HG02798 (cell line): Measurements from ENCODE around the gene RRAGB.
"Not testable (repeated sequence)": the region's sequence is repeated elsewhere in the genome, so short reads cannot be mapped to it uniquely, and the experiment has no call there.

Source experiments
- ATAC-seq: cut with Tn5 transposase; IDR thresholded peaks from one replicate; pipeline ENCODE4 v1.9.1; 2021; ENCODE audit warnings: mild to moderate bottlenecking; ENCODE audit not compliant: unreplicated experiment, poor library complexity

RRAGB gene, protein sequence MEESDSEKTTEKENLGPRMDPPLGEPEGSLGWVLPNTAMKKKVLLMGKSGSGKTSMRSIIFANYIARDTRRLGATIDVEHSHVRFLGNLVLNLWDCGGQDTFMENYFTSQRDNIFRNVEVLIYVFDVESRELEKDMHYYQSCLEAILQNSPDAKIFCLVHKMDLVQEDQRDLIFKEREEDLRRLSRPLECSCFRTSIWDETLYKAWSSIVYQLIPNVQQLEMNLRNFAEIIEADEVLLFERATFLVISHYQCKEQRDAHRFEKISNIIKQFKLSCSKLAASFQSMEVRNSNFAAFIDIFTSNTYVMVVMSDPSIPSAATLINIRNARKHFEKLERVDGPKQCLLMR

DNA sequence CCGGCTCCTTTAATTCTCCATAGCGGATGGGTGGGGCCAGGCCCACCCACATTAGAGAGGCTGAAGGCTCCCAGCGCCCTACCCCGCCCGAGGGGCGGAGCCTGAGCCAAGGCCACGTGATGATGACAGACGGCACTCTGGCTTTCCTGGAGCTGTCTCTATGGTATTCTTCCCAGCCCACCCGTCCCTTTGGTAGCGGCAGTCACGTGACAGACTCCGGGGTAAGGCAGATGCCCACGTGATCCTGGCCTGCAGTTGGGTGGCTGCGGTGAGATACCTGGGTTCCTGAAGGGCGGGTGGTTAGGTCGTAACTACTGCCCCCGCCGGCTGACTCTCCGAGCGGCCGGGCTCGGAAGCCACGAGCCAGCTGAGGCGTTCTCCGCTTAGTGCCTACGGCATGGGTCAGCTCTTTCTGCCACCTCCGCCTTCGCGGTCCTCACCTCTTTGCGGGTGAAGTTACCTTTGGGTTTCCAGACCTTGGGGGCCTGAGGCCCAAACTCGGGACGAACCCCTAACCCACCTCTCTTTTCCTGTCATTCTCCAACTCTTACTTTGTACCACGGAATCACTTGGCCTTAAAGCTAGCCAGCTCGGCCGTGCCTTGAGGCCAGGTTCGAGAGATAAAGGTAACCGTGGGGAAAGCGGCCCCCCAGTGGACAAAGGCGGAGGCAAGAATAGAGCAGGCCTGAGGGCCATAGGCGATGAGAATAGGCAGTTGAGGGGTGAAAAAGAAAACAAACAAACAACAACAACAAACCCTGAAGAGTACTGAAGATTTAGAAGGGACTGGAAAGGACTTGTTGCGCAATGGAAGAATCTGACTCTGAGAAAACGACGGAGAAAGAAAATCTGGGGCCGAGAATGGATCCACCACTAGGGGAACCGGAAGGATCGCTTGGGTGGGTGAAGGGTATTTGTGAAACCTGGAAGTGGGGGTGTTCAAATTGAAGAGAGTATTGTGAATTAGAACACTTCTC is at the start of gene RRAGB:
Gene RRAGB (plus strand): TSS at position 229 of the 977 bp plus-strand sequence. CDS start 579 bp downstream, at position 808.
- peak; percentile 98 for ATAC-seq

GRCh38 chrX:55668084-55668483 is 49.5 kb upstream of the RRAGB start:
- no peak for ATAC-seq

DNA sequence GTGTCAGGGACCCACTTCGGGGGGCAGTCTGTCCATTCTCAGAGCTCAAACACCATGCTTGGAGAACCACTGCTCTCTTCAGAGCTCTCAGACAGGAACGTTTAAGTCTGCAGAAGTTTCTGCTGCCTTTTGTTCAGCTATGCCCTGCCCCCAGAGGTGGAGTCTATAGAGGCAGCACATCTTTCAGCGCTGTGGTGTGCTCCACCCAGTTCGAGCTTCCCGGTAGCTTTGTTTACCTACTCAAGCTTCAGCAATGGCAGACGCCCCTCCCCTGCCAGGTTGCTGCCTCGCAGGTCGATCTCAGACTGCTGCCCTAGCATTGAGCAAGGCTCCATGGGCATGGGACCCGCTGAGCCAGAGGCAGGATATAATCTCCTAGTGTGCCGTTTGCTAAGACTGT is 29.0 kb upstream of the RRAGB start:
- not testable (repeated sequence) for ATAC-seq

- ATAC-seq = no peak
Measured at GRCh38 chrX:55695227-55696018, 22.1 kb upstream of the RRAGB start.

GRCh38 chrX:55697381-55697780 is 20.2 kb upstream of the RRAGB start:
- no peak for ATAC-seq

DNA sequence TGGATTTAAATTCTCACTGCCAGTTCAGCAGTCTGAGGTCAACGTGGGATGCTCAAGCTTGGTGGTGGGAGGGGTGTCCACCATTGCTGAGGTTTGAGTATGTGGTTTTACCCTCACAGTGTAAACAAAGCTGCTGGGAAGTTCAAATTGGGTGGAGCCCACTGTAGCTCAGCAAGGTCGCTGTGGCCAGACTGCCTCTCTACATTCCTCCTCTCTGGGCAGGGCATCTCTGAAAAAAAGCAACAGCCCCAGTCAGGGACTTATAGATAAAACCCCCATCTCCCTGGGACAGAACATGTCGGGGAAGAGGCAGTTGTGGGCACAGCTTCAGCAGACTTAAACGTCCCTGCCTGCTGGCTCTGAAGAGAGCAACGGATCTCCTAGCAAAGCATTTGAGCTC is 14.9 kb upstream of the RRAGB start:
- no peak for ATAC-seq

- ATAC-seq = not testable (repeated sequence)
Measured at GRCh38 chrX:55703436-55703835, 14.1 kb upstream of the RRAGB start.

DNA sequence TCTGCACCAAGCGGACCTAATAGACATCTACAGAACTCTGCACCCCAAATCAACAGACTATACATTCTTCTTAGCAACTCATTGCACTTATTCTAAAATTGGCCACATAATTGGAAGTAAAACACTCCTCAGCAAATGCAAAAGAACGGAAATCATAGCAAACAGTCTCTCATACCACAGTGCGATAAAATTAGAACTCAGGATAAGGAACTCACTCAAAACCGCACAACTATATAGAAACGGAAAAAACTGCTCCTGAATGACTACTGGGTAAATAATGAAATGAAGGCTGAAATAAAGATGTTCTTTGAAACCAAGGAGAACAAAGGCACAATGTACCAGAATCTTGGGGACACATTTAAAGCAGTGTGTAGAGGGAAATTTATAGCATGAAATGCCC is 12.5 kb upstream of the RRAGB start:
- ATAC-seq = not testable (repeated sequence)

GRCh38 chrX:55709735-55710134 is 7.8 kb upstream of the RRAGB start:
- ATAC-seq = no peak

GRCh38 chrX:55710701-55711100 is 6.8 kb upstream of the RRAGB start:
- no peak for ATAC-seq

DNA sequence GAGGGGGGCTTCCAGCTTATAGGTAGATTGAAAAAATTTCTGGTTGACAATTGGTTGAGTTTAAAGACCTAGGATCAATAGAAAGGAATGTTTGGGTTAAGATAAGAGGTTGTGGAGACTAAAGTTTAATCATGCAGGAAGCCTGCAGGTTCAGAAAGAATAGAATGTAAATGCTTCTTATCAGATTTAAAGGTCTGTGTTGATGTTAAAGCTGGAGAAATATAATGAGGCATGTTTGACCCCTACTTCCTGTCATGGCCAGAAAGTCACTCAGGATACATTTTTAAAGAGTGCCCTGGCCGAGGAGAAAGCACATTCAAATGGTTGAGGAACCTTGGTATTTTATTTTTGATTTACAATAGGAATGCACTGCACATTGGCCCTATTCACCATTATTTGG is 3.9 kb upstream of the RRAGB start:
- no peak for ATAC-seq

- ATAC-seq = no peak
Measured at GRCh38 chrX:55714161-55714560, 3.4 kb upstream of the RRAGB start.

DNA sequence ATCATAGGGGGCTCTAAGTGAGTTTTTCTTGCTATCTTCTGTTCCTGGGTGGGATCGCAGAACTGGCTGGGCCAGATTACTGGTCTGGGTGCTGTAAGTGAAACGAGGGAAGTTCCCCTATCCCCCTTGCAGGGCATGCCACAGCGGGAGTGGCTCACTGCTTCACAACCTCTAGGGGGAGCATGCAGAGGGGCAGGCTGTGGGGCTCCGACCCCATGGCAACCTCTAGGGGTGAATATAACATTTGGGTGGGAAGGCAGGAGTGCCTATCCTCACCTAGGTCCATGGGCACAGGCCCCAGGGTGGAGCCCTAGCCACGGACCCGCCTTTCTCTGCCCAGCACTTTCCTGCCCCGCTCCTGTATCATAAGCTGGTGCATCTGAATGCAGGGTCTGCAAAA is 1.7 kb upstream of the RRAGB start:
- no peak for ATAC-seq

GRCh38 chrX:55716937-55717336 is 612 bp upstream of the RRAGB start:
- ATAC-seq = no peak

GRCh38 chrX:55731826-55732225 is 14.3 kb downstream of the RRAGB start:
- no peak for ATAC-seq

- no peak for ATAC-seq
Measured at GRCh38 chrX:55738969-55739368, 21.4 kb downstream of the RRAGB start.

DNA sequence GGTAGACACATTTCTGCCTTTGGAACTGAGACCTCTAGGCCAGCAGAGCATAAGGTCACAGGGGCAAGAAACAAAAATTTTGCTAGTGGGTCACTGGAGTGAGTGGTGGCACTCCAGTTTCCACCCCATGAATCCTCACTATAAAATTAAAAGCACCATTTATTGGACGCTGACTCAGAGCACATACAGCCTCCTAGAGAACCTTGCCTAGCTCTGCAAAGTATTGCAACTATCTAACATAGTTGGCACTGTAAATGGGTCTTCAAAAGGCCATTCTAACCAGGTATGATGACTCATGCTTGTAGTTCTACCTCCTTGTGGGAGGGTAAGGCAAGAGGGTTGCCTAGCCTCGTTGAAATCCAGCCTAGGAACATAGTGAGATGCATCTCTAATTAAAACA is 25.1 kb downstream of the RRAGB start:
- ATAC-seq = no peak

- ATAC-seq = not testable (repeated sequence)
Measured at GRCh38 chrX:55748463-55748862, 30.9 kb downstream of the RRAGB start.

DNA sequence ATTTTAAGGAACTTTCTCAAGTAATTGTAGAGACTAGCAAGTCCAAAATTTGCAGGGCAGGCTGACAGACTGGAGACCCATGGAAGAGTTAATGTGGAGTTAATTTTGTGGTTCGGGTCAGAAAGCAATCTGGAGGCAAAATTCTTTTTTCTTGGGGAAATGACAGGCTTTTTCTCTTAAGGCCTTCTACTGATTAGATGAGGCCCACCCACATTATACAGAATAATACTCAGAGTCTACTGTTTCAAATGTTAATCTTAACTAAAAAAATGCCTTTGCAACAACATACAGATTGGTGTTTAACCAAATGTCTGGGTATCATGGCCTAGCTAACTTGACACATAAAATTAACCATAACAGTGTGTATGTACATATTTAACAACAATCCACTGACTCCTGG is 32.7 kb downstream of the RRAGB start:
- no peak for ATAC-seq

GRCh38 chrX:55754861-55755294 is 37.3 kb downstream of the RRAGB start:
- peak; percentile 97 for ATAC-seq
